ENCODE data around the gene MRPL12. TPM values are rescaled to one million over a fixed set of nuclear protein-coding genes. Genes with fewer than 3 reads are reported as not detected.

Gene MRPL12
- total and polyA plus RNA-seq, 10 donors = 36.2 to 160 (median 52.2) TPM

DNA sequence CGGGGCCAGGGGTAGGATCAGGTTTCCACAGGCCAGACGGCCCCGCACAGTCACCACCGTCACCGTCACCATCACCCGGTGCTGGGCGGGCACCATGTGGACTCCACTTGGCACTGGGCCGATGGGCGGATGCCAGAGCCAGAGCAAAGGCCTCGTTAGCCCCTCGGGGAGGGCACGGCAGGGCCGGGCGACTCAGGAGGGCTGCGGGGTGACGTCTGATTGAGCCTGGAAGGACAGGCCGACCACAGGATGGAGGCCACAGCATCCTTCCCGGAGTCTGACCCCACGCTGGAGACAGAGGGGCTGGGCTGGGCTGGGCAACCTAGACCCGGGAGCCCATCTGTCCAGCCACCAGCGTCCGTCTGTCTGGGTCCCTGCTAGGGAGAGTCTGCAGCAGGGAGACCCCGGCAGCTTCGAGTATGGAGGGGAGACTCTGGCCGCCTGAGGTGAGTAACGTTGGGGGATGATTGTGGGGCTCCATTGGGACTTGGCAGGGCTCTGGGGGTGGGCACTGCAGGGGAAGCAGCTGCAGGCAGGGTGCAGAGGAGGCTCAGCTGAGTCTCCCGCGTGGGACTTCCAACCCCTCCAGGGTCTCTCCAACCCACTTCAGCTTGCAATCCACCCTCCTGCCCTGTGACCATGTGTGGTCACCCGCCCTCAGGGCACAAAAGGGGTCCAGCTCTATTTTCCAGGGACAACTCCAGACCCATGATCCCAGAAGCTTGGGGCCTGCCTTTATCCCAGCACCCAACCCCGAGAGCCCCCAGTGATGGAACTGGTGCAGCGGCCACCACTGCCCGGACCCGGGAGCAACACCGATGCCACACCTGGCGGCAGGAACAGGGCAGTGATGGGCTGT, 31.5 kb downstream of the MRPL12 start:
- no peaks in the 10 kb centered on the region for H3K36me3 ChIP-seq
- peaks cover 0 to 65% (median 11%) of the 10 kb centered on the region in 7 donors for H3K27me3 ChIP-seq (replicated peaks in 1 of 7)
- intact Hi-C loops (cut with DNase I; ENCODE audit: low total_unique reads) = no loop called here
- peak; percentile 70 for DNase-seq
- H3K9me3 ChIP-seq = no peaks in the 10 kb centered on the region
- peaks cover 5 to 31% (median 17%) of the 10 kb centered on the region in 6 donors for H3K4me1 ChIP-seq
- no peak overlapping the region for H3K4me3 ChIP-seq
- TF ChIP-seq, protein P1, sequence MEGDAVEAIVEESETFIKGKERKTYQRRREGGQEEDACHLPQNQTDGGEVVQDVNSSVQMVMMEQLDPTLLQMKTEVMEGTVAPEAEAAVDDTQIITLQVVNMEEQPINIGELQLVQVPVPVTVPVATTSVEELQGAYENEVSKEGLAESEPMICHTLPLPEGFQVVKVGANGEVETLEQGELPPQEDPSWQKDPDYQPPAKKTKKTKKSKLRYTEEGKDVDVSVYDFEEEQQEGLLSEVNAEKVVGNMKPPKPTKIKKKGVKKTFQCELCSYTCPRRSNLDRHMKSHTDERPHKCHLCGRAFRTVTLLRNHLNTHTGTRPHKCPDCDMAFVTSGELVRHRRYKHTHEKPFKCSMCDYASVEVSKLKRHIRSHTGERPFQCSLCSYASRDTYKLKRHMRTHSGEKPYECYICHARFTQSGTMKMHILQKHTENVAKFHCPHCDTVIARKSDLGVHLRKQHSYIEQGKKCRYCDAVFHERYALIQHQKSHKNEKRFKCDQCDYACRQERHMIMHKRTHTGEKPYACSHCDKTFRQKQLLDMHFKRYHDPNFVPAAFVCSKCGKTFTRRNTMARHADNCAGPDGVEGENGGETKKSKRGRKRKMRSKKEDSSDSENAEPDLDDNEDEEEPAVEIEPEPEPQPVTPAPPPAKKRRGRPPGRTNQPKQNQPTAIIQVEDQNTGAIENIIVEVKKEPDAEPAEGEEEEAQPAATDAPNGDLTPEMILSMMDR (IDR thresholded peaks at IDR 0.05 in 8 of 11, conservative IDR thresholded peaks at IDR 0.05 in 3 of 11) = no peak
- peak in 1 of 3 donors; percentile 4 for TF ChIP-seq POLR2AphosphoS5 (IDR thresholded peaks at IDR 0.05)
- H3K27ac ChIP-seq = peak overlapping the region in 1 of 8 donors; percentile 9
- WGBS, 5 donors = 68 to 86% (median 76%) methylated on average over 18 to 35 of the region's 35 CpGs

DNA sequence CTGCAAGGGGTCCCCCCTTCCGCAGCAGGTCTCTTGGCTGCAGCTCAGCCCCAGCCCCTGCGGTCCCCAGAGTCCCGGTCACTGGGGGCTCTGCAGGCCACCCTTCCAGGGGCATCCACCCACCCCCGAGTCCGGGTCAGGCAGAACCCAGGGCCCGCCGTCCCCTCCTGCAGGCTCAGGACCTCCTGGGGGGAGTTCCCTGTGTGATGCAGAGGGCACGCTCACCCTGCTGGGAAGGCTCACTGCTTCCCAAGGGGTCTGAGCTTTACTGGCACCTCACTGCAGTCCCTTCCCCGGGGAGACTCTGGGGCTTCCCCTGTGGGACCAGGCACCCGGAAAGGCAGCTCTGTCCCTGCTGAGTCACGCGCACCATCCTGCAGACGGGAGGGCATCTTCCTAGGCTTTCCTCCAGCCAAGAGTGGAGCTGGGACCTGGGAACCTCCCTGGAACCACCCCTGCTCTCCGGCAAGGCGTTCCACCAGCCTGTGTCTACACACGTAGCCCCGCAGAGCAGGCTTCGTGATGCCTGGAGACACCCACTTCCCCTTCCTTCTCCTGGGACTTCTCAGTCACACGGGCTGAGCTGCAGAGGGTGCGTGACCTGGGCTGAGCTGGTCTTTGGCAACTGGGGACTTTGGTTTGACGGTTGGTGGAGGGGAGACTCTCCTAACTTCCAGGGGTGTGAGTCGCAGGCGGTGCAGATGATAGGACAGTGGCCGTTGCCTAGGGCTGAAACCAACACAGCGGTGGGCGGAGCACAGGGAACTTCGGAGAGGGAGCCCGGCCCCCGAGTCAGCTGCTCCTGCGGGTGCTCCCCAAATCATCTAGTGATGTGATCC, 32.3 kb downstream of the MRPL12 start:
- H3K9me3 ChIP-seq = no peaks in the 10 kb centered on the region
- H3K4me3 ChIP-seq = peak overlapping the region in 6 of 8 donors; percentile 3 to 57 (median 24)
- H3K27ac ChIP-seq = peak overlapping the region in 2 of 8 donors; percentile 6 to 63
- no peaks in the 10 kb centered on the region for H3K36me3 ChIP-seq
- H3K4me1 ChIP-seq = peaks cover 5 to 35% (median 18%) of the 10 kb centered on the region in 6 donors
- intact Hi-C loops (cut with DNase I; ENCODE audit: low total_unique reads) = no loop called here
- no peak for TF ChIP-seq POLR2A (IDR thresholded peaks at IDR 0.05)
- peak in 2 of 3 donors; percentile 37 to 49 for TF ChIP-seq POLR2AphosphoS5 (IDR thresholded peaks at IDR 0.05)
- WGBS, 5 donors = 23 to 30% (median 25%) methylated on average over 19 to 30 of the region's 30 CpGs
- peak; percentile 87 for DNase-seq
- H3K27me3 ChIP-seq (replicated peaks in 1 of 7) = peaks cover 0 to 60% (median 8%) of the 10 kb centered on the region in 7 donors

DNA sequence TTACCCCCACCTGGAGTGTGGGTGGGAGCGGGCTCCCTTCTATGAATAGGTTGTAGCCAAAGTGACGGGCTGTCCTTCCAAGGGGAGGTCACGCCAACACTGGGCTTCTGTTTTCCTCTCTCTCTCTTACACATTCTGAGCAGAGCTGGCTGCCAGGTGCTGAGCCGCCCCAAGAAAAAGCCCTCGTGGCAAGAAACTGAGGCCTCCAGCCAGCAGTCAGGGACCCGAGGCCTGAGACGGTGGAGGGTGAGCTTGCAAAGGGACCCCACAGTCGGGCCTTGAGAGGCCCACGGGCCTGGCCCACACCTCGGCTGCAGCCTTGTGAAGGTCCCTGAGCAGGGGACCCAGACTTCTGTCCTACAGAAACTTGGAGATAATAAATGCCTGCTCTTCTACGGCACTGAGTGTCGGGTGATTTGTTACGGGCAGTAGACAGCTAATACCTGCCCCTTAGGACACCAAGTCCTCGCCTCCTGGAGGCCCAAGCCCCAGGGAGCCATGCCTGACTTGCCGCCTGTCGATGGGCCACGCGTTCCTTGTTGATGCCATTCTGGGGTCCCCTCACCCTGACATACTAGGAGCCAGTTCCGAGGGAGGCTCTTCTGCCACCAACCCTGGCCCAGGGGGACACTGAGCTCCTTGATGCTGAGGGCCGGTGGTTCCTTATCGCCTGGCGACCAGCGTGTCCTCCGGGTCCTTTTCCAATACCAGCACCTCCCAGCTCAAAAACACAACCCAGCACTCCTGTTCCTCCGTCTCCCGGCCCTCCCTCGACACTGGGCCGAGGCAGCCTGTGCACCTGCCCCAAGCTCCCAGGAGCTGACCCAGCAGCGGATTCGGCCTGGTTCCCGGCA, 35.0 kb downstream of the MRPL12 start:
- intact Hi-C loops (cut with DNase I; ENCODE audit: low total_unique reads) = no loop called here
- H3K27me3 ChIP-seq (replicated peaks in 1 of 7) = peaks cover 0 to 50% (median 0%) of the 10 kb centered on the region in 7 donors

More for the DNA sequence above, 35.0 kb downstream of the MRPL12 start:
- no peaks in the 10 kb centered on the region for H3K36me3 ChIP-seq
- TF ChIP-seq POLR2AphosphoS5 (IDR thresholded peaks at IDR 0.05) (no peak), POLR2A (IDR thresholded peaks at IDR 0.05) (no peak)
- TF ChIP-seq, protein P1 (IDR thresholded peaks at IDR 0.05 in 8 of 11, conservative IDR thresholded peaks at IDR 0.05 in 3 of 11) = no peak
- DNase-seq = no peak
- no peak overlapping the region for H3K27ac ChIP-seq
- WGBS, 5 donors = 89 to 96% (median 93%) methylated on average over 25 to 31 of the region's 31 CpGs
- H3K4me3 ChIP-seq = no peak overlapping the region
- peaks cover 5 to 50% (median 29%) of the 10 kb centered on the region in 6 donors for H3K4me1 ChIP-seq
- H3K9me3 ChIP-seq = no peaks in the 10 kb centered on the region
